GM12864 (cell line): ENCODE measurements around the gene MMP14.

Source experiments
- DNase-seq: peaks from one replicate; pipeline ENCODE4 v3.0.0-alpha.2; 2011; ENCODE audit warnings: low read depth
- H3K4me3 ChIP-seq: 2 replicates; pipeline ENCODE4 v1.5.1; 2011; ENCODE audit warnings: mild to moderate bottlenecking, low read depth, low read length, control low read depth
- CTCF ChIP-seq: IDR thresholded peaks from 2 replicates; pipeline ENCODE4 v1.5.1; 2011; ENCODE audit warnings: low read depth, mild to moderate bottlenecking, moderate library complexity, low read length, control low read depth, inconsistent platforms; ENCODE audit errors: missing control alignments

Gene MMP14

GRCh38 chr14:22875003-22875747 is 38.8 kb downstream of the MMP14 start:
- no peak for TF ChIP-seq CTCF
- DNase-seq, result no peak
- H3K4me3 ChIP-seq, result no peak overlapping the region

DNA sequence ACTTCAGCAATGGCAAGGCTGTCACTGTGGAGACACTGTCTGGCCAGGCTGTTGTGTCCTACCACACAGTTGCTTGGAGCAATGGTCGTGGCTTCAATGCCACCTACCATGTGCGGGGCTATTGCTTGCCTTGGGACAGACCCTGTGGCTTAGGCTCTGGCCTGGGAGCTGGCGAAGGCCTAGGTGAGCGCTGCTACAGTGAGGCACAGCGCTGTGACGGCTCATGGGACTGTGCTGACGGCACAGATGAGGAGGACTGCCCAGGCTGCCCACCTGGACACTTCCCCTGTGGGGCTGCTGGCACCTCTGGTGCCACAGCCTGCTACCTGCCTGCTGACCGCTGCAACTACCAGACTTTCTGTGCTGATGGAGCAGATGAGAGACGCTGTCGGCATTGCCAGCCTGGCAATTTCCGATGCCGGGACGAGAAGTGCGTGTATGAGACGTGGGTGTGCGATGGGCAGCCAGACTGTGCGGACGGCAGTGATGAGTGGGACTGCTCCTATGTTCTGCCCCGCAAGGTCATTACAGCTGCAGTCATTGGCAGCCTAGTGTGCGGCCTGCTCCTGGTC is 39.4 kb downstream of the MMP14 start:
- H3K4me3 ChIP-seq, result no peak overlapping the region
- DNase-seq, result no peak
- no peak for TF ChIP-seq CTCF

GRCh38 chr14:22877000-22877501 is 40.7 kb downstream of the MMP14 start:
- TF ChIP-seq CTCF, result no peak
- DNase-seq, result no peak

GRCh38 chr14:22878271-22879246 is 42.2 kb downstream of the MMP14 start:
- no peak for TF ChIP-seq CTCF
- no peak for DNase-seq
- no peak overlapping the region for H3K4me3 ChIP-seq

More at GRCh38 chr14:22877000-22877501, 40.7 kb downstream of the MMP14 start:
- no peak overlapping the region for H3K4me3 ChIP-seq

GRCh38 chr14:22882064-22882463 is 45.7 kb downstream of the MMP14 start:
- TF ChIP-seq CTCF, result no peak
- H3K4me3 ChIP-seq, result no peak overlapping the region
- DNase-seq, result no peak

GRCh38 chr14:22882529-22883172 is 46.3 kb downstream of the MMP14 start:
- TF ChIP-seq CTCF, result no peak
- DNase-seq, result no peak

More at GRCh38 chr14:22882529-22883172, 46.3 kb downstream of the MMP14 start:
- no peak overlapping the region for H3K4me3 ChIP-seq
